COLO668 (cell line): Measurements from ENCODE around the gene TRIO.
"Not testable (repeated sequence)": the region's sequence is repeated elsewhere in the genome, so short reads cannot be mapped to it uniquely, and the experiment has no call there.

Experiments used
- DNase-seq: peaks from one replicate; lab custom pipeline; 2025; ENCODE audit not compliant: unreplicated experiment; lab: John Stamatoyannopoulos, UW

The TRIO gene

GRCh38 chr5:14424011-14424685 is 281.0 kb downstream of the TRIO start:
- DNase-seq = no peak

DNA sequence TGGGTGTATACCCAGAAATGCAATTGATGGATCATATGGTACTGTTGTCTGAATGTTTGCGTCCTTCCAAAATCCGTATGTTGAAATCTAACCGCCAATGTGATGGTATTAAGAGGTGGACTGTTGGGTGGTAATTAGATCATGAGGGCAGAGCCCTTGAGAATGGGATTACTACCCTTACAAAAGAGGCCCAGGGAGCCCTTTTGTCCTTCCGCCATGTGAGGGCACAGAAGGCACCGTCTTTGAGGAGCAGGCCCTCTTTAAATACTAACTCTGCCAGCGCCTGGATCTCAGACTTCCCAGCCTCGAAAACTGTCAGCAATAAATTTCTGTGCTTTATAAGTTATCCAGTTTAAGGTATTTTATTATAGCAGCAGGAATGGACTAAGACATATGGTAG is 282.4 kb downstream of the TRIO start:
- DNase-seq = no peak

DNA sequence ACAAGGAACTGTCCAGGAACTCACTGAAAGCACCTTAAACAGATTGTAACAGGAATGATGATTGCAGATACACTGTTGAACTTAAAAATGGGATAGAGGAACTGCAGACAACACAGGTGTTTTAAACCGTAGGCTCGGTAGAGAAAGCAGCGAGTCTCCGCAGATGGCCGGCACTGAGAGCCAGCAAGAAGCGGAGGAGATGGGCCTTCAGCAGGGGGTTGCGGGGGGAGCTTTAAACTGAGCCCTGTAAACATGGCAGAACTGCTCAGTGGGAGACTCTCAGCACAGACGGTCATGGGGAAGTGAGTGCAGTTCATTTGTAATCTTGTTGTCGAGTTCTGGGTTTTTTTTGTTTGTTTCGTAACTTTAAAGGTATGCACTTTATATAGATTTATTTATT is 283.4 kb downstream of the TRIO start:
- DNase-seq = no peak

DNA sequence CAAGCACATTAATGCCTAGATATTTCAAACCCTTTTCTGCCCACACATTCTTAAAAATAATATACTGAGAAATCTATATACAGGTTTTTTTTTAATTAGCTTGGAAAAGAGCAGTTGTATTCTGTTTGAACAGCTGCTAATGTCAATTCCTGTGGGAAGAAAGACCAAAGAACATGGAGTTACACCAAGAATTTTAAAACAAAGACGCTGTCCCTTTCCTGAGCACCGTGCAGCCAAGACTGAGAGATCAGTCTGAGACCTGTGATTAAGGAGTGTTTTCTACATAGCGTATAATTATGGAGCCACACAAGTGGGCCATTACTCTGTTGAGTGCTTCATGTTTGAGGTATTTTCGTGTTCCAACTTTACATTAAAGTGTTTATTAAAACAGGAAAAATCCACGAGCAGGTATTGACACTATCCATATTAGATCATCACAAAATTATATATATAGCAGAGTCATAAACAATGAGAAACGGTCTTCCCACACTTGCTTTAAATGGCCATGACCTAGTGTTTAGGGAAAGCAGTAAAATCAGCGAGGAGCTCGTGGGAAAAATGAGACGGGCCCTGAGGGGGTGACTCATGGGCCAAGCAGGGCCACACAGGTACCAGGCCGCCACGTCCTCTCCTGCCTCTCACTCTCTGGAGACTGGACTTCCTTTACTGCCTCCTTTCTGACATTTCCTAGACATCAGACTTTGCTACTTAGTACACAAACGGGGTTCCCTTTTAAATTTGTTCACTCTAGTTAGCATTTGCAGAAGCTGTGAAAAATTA is 285.4 kb downstream of the TRIO start:
- DNase-seq = no peak

DNA sequence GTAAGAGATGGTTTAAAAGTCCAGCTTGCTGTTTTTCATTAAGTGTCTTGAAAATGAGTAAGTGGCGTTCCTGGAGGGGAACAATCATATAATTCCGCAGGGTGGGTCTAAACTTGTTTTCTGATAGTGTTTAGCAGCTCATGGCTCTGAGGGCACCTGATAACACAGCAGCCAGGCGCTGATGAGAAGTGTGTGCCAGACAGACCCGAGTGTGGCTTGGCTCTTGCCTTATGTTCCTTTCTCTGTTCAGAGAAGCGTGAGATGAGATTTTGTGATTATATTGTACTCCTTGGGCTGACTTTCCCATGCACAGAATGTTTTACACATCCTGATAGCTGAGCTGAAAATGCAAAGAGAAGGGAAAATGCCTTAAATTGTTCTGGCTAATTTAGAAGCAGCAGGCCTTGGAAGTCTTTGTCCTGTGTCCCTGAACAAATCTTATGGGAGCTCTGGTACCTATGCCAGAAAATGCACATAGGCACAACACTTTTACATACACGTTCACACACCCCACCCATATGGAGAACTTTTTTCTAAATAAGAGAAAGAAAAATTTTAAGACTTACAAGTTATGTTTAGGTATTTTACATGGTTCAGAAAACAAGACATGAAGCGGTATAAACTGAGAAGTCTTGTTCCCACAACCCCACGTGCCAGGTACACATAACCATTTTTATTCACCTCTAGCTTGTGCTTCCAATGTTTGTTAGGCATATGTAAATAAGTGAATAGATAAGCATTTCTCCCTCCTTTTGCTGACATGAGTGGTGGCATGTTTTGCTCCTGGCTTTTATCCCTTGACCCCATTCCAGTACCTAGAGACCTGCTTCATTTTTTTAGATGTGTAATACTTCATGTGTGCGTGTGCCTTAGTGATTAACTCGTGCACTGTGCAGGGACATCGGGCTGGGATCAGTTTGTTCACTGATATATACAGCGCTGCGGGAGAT is 286.2 kb downstream of the TRIO start:
- DNase-seq = no peak

GRCh38 chr5:14431534-14431933 is 288.4 kb downstream of the TRIO start:
- DNase-seq = no peak

DNA sequence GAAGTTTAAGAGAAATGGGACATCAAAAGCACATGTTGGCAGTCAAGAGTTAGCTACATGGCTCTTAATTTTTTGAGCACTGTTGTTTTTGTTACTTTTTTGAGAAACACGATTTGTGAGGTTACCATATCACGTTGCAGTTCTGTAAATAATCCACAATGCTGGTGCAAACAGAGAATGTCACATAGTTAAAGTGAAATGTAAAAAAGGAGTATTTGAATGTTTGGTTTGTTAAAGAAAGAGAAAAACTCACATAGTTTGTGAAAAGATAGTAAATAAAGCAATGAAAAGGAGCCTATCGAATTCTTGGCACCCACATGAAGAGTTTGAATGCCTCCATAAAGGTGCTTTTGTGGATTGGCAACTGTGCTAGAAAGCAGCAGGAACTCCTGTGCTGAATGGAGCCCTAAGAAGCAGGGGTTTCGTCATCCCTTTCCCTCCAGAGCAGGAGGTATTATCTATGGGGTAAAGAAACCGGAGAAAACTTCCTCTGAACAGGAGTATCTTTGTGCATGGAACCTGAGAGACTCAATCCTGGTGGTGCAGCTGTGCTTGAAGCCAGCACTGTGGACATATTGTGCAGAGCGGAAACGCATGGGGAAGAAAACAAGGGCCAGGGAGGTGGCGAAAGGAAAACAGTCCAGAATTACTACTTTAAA is 289.9 kb downstream of the TRIO start:
- no peak for DNase-seq

DNA sequence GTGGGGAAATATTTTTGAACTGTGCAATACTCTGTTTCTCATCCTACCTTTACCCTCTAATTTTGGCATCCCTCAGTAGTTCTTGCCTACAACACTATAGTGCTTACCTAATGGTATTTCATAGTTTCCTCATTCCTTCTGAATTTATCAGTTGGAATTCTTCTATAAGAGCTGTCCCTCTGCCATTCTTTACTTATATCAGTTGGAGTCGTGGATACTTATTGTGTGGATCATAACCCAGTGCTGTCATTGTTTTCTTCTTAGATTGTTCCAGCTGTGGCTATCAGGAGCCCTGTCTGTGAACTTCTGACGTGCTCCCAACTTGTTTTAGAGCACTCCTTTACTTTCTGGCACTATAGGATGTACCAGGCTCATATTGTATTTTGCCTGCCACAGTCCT is 292.3 kb downstream of the TRIO start:
- DNase-seq = no peak

DNA sequence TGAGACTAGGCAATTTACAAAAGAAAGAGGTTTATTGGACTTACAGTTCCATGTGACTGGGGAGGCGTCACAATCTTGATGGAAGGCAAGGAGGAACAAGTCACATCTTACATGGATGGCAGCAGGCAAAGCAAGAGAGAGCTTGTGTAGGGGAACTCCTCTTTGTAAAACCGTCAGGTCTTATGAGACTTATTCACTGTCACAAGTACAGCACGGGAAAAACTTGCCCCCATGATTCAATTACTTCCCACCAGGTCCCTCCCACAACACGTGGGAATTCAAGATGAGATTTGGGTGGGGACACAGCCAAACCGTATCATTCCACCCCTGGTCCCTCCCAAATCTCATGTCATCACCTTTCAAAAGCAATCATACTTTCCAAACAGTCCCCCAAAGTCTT is 293.0 kb downstream of the TRIO start:
- not testable (repeated sequence) for DNase-seq

DNA sequence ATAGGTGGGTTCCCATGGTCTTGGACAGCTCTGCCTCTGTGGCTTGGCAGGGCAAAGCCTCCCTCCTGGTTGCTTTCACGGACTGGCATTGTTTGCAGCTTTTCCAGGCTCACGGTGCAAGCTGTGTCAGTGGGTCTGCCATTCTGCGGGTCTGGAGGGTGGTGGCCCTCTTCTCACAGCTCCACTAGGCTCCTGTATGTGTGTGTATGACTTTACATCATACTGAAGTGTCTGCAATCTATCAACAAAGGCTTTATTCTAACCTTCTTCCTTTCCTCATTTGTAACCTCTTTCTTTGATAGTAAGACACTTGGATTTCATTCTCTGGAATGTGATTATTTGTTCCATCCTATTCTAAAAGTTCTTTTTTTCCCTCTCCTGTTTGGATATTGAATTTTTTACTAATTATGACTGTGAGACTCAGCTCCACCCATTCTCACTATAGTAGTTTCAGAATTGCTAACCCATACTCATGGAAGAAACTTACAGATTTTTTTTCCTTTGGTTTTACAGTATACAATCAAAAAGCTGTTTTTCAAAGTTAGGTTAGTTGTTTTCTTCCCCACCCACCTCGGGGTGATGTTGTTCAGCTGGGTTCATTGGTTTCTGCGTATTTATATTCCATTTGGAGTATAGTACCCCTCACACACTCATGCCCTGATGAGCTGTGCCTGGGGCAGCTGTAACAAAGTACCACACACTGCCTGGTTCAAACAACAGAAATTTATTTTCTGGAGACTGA is 293.8 kb downstream of the TRIO start:
- no peak for DNase-seq

- no peak for DNase-seq
These were observed 295.1 kb downstream of the TRIO start for GRCh38 chr5:14438195-14438606.

DNA sequence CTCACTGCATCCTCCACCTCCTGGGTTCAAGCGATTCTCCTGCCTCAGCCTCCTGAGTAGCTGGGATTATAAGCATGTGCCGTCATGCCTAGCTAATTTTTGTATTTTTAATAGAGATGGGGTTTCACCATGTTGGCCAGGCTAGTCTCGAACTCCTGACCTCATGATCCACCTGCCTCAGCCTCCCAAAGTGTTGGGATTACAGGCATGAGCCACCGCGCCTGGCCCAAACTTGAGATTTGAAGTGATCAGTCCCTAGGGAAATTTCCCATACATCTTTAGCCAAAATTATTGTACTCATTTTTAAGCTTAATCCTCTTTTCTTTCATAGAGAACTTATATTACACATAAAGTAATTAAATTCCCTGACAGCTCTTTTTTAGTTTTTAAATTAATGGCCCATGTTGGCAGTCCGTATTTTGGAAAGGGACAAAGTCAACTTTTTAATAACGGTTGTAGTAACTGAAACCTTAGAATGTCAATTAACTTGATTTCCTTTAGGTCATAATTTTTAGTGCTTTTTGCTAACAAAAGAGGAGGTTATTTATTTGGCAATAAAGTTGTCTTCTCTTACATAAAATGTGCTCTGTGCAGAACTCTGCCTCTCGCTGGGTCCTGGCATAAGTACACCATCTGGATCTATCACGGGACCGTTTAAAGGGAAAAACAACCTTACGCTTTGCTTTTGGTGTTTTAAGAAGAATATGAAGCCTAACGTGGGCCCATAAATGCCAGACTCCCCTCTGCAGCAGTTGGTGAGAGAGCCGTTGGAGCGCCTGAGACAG is 296.1 kb downstream of the TRIO start:
- DNase-seq = no peak

- DNase-seq = no peak
These were observed 297.1 kb downstream of the TRIO start for GRCh38 chr5:14440223-14440581.

DNA sequence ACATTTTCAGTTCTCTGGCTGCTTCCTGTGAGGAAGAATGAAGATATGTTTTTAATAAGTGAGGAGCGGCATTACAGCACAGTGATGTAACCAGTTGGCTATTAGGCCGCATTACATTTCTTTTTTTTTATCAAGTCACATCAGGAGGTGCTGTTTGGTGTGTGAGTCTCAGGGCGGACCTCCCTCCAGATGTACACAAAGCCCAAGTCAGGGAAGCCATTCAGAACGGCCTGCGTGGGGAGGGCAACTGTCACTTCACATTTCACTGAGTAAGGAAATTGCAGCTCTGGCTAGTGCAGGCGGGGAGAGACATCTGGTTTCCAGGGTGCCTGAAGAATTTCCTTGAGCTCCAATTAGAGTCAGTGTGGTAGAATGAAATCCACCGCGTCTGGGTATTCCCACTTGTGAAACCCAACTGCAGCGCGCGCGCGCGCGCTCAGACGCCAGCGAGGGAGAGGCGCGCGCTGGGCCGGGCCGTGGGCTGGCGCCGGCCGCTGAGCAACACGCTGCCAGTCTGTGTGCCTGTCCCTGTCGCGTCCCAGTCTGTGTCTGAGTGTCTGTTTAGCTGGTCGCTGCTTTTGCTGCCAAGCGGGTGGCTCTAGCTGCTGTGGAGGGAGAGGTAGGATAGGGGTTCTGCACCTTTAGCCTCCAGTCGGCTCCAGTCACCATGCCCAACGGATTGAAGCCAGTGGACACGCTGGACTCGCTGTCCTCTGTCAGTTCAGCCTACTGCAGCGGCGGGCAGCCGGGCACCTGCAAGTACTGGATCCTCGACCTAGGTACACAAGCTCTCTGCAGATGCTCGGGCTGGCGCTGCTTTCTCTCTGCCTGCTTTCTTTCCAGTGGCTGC is 297.7 kb downstream of the TRIO start:
- no peak for DNase-seq

DNA sequence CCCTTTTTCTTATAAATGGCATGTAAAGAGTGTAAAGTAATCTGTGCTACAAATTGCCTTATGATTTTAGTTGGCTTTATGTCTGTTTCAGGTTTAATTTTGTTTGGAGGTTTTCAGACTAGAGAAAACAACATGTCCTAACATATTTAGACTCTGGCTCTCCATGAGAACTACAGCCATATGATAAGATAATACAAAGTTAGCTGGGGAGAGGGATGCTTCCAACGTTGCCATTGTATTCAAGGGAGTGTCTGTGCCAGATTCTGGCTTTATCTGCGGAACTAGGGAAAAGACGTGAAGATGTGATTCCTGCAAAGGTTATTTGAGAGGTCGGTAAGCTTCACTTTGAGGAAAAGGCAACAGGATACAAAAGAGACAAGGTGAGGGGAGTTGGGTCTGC is 298.5 kb downstream of the TRIO start:
- no peak for DNase-seq

GRCh38 chr5:14442536-14442935 is 299.4 kb downstream of the TRIO start:
- DNase-seq = no peak

- DNase-seq = no peak
These were observed 300.5 kb downstream of the TRIO start for GRCh38 chr5:14443671-14444093.

DNA sequence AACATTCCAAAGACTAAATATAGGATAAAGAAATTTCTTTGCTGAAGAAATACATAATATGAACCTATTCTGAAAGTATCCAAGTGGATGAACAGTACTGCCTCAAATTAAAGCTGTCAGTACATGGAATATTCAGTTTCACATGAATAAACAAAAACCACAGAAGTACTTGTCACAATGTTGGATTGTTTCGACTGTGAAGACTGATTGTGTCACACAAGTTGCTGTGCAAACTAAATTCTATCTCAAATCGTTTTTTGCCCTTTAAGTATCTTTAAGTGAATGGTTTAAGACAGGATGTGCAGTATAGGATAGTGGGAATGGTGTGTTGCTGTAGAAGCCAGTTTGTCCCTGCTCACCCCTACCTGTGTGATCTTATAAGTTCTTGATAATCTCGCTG is 301.0 kb downstream of the TRIO start:
- DNase-seq = no peak

DNA sequence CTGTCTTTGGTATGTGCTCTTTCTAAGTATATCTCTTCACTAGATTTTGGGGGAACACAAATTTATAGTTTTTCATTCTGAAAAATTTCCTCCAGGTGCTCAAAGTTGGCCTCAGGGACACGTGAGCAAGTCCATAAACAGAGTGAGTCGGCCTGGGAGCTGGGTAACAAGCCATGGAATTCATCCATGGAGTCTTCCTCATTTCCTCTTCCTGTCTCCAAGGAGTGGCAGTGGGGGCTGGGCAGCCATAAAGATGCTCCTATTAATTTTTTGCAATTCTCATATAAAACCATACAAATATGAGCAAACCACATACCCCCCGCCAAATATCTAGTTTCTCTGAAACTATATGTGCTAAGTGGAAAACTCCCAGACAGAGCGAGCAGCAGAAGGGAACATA is 301.9 kb downstream of the TRIO start:
- DNase-seq = no peak
